Breast epithelium (tissue), 3 donors: Measurements from ENCODE around the gene DIP2B.

Experiments used
- POLR2A ChIP-seq: fragments of 450-650 bp; IDR thresholded peaks from one replicate; pipeline ENCODE4 v1.6.1; 2016; ENCODE audit warnings: antibody characterized with exemption, mild to moderate bottlenecking, moderate library complexity
- TF ChIP-seq, protein P1 (sequence below), 3 donors: fragments of 450-650 bp; IDR thresholded peaks; one replicate each; pipeline ENCODE4 v1.5.1; 2016 to 2017; ENCODE audit warnings: antibody characterized with exemption in 3 of 3, mild to moderate bottlenecking in 3 of 3, moderate library complexity in 3 of 3

DNA sequence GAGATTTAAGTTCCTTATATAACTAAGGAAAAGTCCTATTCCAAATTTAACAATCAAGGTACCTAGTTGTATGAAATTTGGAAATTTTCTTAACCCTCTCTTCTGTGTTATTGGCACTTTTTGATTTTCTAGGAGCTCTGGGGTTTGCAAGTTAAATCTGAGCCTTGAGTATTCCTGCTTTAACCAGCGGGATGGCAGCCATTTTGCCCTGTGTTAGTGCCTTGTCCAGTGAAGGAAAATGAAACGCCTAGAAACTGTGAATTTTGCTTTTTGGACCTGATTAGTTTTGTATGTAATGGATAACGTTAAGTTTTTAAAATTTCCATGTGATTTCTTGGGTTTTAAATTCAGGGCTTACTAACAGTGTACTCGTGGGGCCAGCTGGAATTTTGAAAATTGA lies 45.1 kb downstream of the DIP2B start:
- TF ChIP-seq, protein P1, sequence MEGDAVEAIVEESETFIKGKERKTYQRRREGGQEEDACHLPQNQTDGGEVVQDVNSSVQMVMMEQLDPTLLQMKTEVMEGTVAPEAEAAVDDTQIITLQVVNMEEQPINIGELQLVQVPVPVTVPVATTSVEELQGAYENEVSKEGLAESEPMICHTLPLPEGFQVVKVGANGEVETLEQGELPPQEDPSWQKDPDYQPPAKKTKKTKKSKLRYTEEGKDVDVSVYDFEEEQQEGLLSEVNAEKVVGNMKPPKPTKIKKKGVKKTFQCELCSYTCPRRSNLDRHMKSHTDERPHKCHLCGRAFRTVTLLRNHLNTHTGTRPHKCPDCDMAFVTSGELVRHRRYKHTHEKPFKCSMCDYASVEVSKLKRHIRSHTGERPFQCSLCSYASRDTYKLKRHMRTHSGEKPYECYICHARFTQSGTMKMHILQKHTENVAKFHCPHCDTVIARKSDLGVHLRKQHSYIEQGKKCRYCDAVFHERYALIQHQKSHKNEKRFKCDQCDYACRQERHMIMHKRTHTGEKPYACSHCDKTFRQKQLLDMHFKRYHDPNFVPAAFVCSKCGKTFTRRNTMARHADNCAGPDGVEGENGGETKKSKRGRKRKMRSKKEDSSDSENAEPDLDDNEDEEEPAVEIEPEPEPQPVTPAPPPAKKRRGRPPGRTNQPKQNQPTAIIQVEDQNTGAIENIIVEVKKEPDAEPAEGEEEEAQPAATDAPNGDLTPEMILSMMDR (IDR thresholded peaks at IDR 0.05), result no peak
- TF ChIP-seq POLR2A, result no peak
